Thymus (tissue), 11 donors: ENCODE data around the gene RPL28. TPM values are rescaled to one million over a fixed set of nuclear protein-coding genes. Genes with fewer than 3 reads are reported as not detected.

ENCODE experiments used
- DNase-seq, 9 donors: peaks; one replicate each; pipeline ENCODE4 v3.0.0-alpha.2; 2013; ENCODE audit warnings: low spot score in 9 of 9, low read depth in 6 of 9, missing footprints in 1 of 9
- H3K27ac ChIP-seq, 2 donors: one replicate each; pipeline ENCODE4 v1.5.1; 2013; ENCODE audit warnings: control low read depth in 1 of 2, low read depth in 1 of 2, low read length in 1 of 2, mild to moderate bottlenecking in 1 of 2, moderate library complexity in 1 of 2
- H3K27me3 ChIP-seq, 2 donors: one replicate each; pipeline ENCODE4 v1.5.1; 2013; ENCODE audit warnings: low read length in 1 of 2; ENCODE audit not compliant: control insufficient read depth in 2 of 2, insufficient read depth in 1 of 2
- H3K36me3 ChIP-seq, 2 donors: one replicate each; pipeline ENCODE4 v1.5.1; 2013; ENCODE audit warnings: low read length in 1 of 2, mild to moderate bottlenecking in 1 of 2, moderate library complexity in 1 of 2; ENCODE audit not compliant: control insufficient read depth in 2 of 2, insufficient read depth in 2 of 2
- H3K4me1 ChIP-seq, 2 donors: one replicate each; pipeline ENCODE4 v1.5.1; 2013; ENCODE audit warnings: low read length in 2 of 2; ENCODE audit not compliant: control insufficient read depth in 2 of 2, insufficient read depth in 2 of 2
- H3K4me3 ChIP-seq, 2 donors: one replicate each; pipeline ENCODE4 v1.5.1; 2013; ENCODE audit warnings: low read length in 2 of 2, control low read depth in 1 of 2, mild to moderate bottlenecking in 1 of 2
- H3K9me3 ChIP-seq, 2 donors: one replicate each; pipeline ENCODE4 v1.5.1; 2013; ENCODE audit warnings: low read length in 1 of 2, mild to moderate bottlenecking in 1 of 2; ENCODE audit not compliant: control insufficient read depth in 2 of 2, insufficient read depth in 1 of 2
- WGBS: extraction: QIAGEN DNeasy Blood & Tissue Kit; methylation state at CpG from one replicate; pipeline ENCODE4 v1.1.7; 2013; 5-methylcytosine and 5-hydroxymethylcytosine counted together
- polyA plus RNA-seq: library from polyadenylated mRNA; stranded (reverse); fragments of 200-250 nt; gene quantifications from one replicate; pipeline ENCODE4 v1.2.3, GENCODE V29; 2013
- total RNA-seq: library from RNA; stranded (reverse); fragments of 120-200 nt; gene quantifications from one replicate; pipeline ENCODE4 v1.2.4, GENCODE V29; 2013
- donor health status: healthy.

Gene RPL28
- total and polyA plus RNA-seq, 2 donors: 667 to 2,578 TPM

- Histone ChIP-seq H3K27me3 (no peaks in the 10 kb centered on the region), H3K9me3 (no peaks in the 10 kb centered on the region), H3K4me3 (peak overlapping the region; percentile 91 to 95), H3K36me3 (peaks cover 41 to 50% of the 10 kb centered on the region in 2 donors), H3K27ac (peak overlapping the region; percentile 48 to 97), H3K4me1 (peaks cover 26 to 52% of the 10 kb centered on the region in 2 donors)
- DNase-seq: no peak
- 4% methylated on average over 33 of the region's 33 CpGs for WGBS
These were observed 800 bp downstream of the RPL28 start for GRCh38 chr19:55386493-55386971.

- Histone ChIP-seq H3K4me1 (peaks cover 23 to 49% of the 10 kb centered on the region in 2 donors), H3K27me3 (no peaks in the 10 kb centered on the region), H3K9me3 (no peaks in the 10 kb centered on the region), H3K27ac (no peak overlapping the region), H3K36me3 (peaks cover 48 to 51% of the 10 kb centered on the region in 2 donors), H3K4me3 (peak overlapping the region in 1 of 2 donors; percentile 95)
- DNase-seq: no peak
- 96% methylated on average over 24 of the region's 24 CpGs for WGBS
These were observed 2.2 kb downstream of the RPL28 start for GRCh38 chr19:55387736-55388497.

- peaks cover 48 to 51% of the 10 kb centered on the region in 2 donors for H3K36me3 ChIP-seq
- no peak for DNase-seq
- peaks cover 20 to 38% of the 10 kb centered on the region in 2 donors for H3K4me1 ChIP-seq
- H3K4me3 ChIP-seq: no peak overlapping the region
- H3K27me3 ChIP-seq: no peaks in the 10 kb centered on the region
- no peaks in the 10 kb centered on the region for H3K9me3 ChIP-seq
- 96% methylated on average over 21 of the region's 21 CpGs for WGBS
- no peak overlapping the region for H3K27ac ChIP-seq
These were observed 3.9 kb downstream of the RPL28 start for GRCh38 chr19:55389386-55390317.

- Histone ChIP-seq H3K27ac (no peak overlapping the region), H3K27me3 (no peaks in the 10 kb centered on the region), H3K36me3 (peaks cover 48 to 51% of the 10 kb centered on the region in 2 donors), H3K4me3 (no peak overlapping the region), H3K9me3 (no peaks in the 10 kb centered on the region), H3K4me1 (peaks cover 16 to 33% of the 10 kb centered on the region in 2 donors)
- WGBS: 88% methylated on average over 7 of the region's 7 CpGs
- DNase-seq: no peak
These were observed 4.7 kb downstream of the RPL28 start for GRCh38 chr19:55390461-55390880.

- Histone ChIP-seq H3K27ac (no peak overlapping the region), H3K4me1 (peaks cover 16 to 33% of the 10 kb centered on the region in 2 donors), H3K9me3 (no peaks in the 10 kb centered on the region), H3K27me3 (no peaks in the 10 kb centered on the region), H3K36me3 (peaks cover 48 to 51% of the 10 kb centered on the region in 2 donors), H3K4me3 (no peak overlapping the region)
- no peak for DNase-seq
- 93% methylated on average over 12 of the region's 12 CpGs for WGBS
These were observed 5.5 kb downstream of the RPL28 start for GRCh38 chr19:55391191-55391670.

- peak overlapping the region in 1 of 2 donors; percentile 25 for H3K27ac ChIP-seq
- 97% methylated on average over 18 of the region's 18 CpGs for WGBS
- no peaks in the 10 kb centered on the region for H3K27me3 ChIP-seq
- H3K36me3 ChIP-seq: peaks cover 45 to 48% of the 10 kb centered on the region in 2 donors
- H3K9me3 ChIP-seq: no peaks in the 10 kb centered on the region
- H3K4me1 ChIP-seq: peaks cover 13 to 27% of the 10 kb centered on the region in 2 donors
- no peak overlapping the region for H3K4me3 ChIP-seq
- DNase-seq: no peak
These were observed 6.2 kb downstream of the RPL28 start for GRCh38 chr19:55391702-55392615.

- 92% methylated on average over 18 of the region's 18 CpGs for WGBS
- H3K9me3 ChIP-seq: no peaks in the 10 kb centered on the region
- DNase-seq: no peak
- H3K27ac ChIP-seq: no peak overlapping the region
- H3K27me3 ChIP-seq: no peaks in the 10 kb centered on the region
- peaks cover 3 to 15% of the 10 kb centered on the region in 2 donors for H3K4me1 ChIP-seq
- H3K4me3 ChIP-seq: no peak overlapping the region
- peaks cover 34 to 39% of the 10 kb centered on the region in 2 donors for H3K36me3 ChIP-seq
These were observed 7.4 kb downstream of the RPL28 start for GRCh38 chr19:55392820-55393761.
